C4-2B (cell line): Measurements from ENCODE around the gene ANKH.

Source experiments
- CTCF ChIP-seq: fragments of 450-650 bp; conservative IDR thresholded peaks from 2 replicates; pipeline ENCODE4 v1.5.1; 2017; ENCODE audit warnings: mild to moderate bottlenecking
- ZFX ChIP-seq: fragments of 450-650 bp; IDR thresholded peaks from 2 replicates; pipeline ENCODE4 v1.6.1; 2017

- TF ChIP-seq CTCF (no peak), ZFX (no peak)
These were observed 203.8 kb downstream of the ANKH start for GRCh38 chr5:14667770-14668169.
